B cell (primary cell): ENCODE data around the gene CMTM8.

Source experiments
- CTCF ChIP-seq: fragments of 200-600 bp; IDR thresholded peaks from one replicate; pipeline ENCODE4 v1.8.0; 2022; ENCODE audit warnings: antibody characterized with exemption, mild to moderate bottlenecking
- EZH2 ChIP-seq: IDR thresholded peaks from 2 replicates; pipeline ENCODE4 v1.6.1; 2012; ENCODE audit warnings: borderline replicate concordance, low read depth, mild to moderate bottlenecking, moderate library complexity, low read length; ENCODE audit not compliant: insufficient read depth, poor library complexity, severe bottlenecking

GRCh38 chr3:32321095-32321790 is 82.8 kb downstream of the CMTM8 start:
- TF ChIP-seq CTCF (no peak), EZH2 (no peak)
